Stimulated activated CD4-positive, alpha-beta T cell treated with anti-CD3 and anti-CD28 coated beads, Interleukin-12 subunit alpha, Interleukin-12 subunit beta, amount 100 ng/mL, for 4 hours (primary cell): ENCODE data around the gene EIF4E1B.

Experiments used
- DNase-seq: peaks from one replicate; pipeline ENCODE4 v3.0.0-alpha.2; 2020

The EIF4E1B gene

DNA sequence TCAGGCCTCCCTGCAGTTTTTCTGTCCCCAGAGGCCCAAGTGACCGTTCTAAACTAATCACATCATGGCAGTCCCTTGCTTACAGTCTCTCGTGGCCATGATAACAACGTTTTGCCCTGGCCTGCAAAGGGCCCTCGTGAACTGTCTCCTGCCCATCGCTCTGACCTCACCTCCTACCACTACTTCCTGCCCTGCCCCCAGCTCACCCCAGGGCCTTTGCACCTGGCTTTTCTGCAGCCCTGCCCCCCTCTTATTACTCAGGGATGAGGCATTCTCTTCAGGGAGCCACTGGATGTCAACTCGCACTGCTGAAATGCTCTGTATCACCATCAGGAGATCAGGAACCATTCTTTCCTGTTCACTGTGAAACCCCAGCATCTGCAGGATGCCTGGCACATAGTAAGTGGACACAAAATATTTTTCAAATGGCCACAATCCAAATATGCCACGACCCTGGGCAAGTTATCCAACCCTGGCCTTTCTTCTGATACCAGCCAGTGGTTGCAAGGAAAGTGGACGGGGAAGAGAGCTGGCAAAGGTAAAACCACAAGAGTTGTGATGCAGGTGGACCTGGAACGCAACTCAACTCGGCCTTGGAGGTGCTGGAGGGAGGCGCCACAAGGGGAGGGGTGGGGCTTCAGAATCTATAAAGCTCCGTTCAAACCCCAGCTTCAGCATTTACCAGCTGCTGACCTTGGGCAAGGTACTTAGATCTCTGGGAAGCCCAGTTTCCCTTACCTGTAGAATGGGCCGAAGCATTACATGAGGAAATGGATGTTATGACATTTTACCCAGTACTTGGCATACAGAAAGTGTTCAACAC is 1.9 kb upstream of the EIF4E1B start:
- no peak for DNase-seq

DNA sequence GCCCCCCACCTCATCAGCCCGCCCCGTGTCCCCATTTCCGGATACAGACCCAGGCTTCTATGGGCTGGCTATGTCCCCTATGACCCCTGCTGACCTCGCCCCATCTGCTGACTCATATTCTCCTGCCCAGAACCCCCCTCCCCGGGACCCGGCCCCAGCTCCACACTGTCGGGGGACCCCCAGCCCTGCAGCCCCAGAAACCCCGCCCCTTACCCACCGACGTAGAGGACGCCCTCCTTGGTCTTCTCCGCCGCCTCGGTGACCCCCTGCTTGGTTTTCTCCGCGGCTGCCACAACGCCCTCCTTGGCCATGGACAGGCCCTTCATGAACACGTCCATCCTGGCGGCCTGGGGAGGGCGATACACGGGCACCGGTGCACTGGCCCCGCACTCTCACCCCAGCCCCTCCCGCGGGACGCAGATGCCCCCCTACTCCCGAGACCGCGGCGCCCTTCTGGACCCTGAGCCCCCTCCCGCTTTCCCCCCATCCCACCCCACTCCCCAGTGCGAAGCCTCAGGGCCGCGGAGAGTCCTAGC is 1.1 kb upstream of the EIF4E1B start:
- DNase-seq: no peak

DNA sequence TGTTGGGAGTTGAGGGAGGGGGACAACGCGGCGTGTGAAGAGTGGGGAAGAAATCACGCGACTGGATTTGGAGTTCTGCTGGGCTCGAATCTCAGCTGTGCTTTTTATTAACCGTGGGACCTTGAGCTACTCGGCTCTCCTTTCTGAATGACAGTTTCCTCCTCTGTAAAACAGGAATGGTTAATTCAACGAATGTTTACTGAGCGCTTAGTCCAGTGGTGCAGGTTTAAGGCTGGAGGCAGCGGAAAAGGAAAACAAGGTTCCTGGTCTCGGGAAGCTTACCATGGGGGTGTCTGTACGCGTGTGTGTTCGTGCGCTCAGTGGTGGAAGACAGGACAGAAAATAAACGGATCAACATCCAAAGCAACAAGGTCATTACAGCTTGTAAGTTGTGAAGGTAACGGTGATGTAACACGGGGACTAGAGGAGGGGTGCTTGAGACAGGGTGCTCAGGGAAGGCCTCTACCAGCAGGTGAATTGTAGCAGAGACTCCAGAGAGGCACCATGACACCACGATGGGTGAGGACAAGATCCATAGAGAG is 277 bp downstream of the EIF4E1B start:
- no peak for DNase-seq

DNA sequence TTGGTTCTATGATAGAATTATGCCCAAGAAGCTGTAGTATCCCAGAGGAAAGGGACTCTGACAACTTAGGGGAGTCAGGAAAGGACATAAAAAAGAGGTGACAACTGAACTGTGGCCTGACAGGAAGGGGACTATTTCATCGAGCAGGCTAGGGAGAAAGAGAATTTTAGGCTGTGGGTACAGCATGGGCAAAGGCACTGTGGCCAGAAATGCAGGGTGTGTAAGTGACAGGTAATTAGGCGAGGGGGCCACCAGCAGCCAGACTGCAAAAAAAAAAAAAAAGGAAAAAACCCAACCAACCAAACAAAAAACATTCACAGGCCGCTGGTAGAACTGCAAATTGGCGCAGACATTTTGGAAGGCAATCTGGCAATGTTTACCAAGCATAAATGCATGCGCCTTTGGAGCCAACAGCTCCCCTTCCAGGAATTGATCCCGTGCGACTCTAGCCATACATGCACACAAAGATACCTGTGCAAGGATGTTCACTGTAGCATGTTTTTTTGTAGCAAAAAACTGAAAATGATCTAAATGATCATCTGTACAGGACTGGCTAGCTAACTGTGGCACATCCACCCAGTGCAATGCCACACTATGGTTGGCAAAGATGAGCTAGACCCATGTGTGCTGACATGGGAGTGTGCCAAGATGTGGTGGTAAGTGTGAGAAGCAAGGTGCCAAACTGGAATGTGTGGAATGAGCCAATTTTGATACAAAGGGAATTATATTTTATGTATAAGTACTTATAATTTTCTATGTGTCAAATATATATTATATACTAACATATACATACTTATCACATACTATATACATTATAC is 1.1 kb downstream of the EIF4E1B start:
- DNase-seq: no peak

DNA sequence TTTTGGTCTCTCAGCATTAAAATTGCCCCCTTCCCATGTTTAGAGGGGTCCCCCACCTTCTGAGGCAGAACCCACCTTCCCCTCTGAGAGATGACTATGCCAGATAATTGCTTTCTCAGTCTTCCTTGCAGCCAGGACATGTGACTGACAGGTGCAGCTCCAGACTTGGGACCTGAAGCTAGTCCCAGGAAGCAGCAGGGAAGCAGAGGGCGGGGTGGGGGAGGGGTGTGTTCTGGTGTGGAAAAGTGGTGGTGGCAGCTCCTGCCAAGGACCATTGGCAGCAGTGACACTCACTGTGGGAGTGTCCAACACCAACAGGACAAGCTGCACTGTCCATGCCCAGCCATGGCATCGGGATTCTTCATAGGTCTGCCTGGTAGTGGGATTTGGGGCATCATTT is 2.3 kb downstream of the EIF4E1B start:
- no peak for DNase-seq

DNA sequence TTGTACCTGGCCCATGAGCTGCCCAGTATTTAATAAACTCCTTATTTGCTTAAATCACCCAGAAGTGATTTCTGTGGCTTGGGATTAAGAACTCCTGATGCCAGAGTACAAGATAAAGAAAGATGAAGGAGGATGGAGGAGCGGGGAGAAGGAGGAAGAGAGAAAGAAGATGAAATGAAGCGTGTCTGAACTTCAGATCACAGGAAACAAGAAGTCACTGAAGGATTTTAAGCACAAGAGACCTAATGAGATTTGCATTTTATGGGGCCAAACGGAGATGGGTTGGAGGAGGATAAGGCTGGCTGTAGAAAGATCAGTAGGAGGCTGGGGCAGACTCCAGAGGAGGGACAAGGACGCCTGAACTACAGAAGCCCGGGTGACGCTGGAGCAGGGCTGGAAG is 3.1 kb downstream of the EIF4E1B start:
- DNase-seq: no peak

DNA sequence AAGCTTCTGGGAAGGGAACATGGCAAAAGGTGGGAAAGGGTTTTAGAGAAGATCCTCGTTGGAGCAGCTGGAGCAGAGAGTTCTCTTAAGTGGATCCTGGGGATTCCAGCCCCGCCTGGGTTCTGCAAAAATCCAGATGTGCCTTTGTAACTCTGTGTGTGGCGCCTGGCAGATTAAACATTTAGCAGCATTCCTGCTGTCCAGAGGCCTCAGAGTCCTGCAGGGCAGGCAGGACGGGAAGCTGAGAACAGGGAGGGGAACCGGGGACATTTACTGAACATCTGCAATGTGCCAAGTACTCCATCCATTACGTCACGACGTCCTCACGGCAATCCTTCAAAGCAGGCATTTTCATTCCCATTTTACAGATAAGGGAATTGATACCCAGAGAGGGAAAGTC is 6.0 kb downstream of the EIF4E1B start:
- no peak for DNase-seq

DNA sequence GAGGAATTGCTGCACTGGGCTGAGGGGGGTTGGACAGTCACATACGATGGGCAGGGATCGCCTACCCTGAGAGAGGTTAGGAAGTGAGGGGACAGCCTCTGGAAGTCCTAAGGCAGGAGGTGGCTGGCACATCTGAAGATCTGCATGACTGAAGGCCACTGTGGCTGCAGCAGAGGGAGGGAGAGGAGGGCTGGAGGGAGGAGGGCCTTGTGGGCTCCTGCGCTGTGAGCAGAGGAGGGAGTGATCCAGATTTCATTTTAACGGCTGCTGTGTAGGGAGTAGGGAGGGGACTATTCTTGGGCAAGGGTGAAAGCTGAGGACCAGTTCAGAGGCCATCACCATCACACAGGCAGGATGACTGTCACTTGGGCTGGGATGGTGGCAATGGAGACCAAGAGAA is 7.1 kb downstream of the EIF4E1B start:
- no peak for DNase-seq

DNA sequence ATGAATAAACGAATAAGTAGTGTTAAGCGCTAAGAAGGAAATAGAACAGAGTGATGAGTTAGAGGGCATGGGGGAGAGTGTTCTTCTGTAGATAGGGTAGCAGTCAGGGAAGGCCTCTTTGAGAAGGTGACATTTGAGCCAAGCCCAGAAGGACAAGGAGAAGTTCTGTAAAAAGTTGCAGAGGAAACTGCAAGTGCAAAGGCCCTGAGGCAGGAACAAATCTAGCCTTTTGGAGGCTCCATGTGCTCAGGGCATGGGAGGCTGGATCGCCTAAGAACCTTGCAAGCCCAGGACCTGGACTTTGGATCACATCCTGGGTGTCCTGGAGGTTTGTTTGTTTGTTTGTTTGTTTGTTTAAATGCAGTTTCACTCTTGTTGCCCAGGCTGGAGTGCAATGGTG is 8.0 kb downstream of the EIF4E1B start:
- no peak for DNase-seq

DNA sequence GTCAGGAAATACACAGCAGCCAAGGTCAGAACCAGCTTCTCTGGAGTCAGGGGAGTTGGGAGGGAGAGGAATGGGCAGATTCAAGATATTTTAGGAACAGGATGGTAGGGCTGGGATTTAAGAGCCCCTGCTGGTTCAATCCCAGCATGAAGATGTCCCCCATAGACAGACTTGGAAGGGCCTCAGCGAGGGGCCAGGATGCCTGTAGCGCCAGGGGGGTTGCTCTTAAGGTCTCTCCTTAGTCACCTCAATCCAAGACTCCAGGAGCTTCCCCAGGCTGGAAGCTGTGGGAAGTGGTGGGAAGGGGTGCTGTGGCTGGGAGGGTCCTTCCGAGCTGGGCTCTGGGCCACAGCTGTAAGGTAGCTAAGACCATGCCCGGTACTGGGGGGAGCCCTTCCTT is 8.7 kb downstream of the EIF4E1B start:
- DNase-seq: no peak

DNA sequence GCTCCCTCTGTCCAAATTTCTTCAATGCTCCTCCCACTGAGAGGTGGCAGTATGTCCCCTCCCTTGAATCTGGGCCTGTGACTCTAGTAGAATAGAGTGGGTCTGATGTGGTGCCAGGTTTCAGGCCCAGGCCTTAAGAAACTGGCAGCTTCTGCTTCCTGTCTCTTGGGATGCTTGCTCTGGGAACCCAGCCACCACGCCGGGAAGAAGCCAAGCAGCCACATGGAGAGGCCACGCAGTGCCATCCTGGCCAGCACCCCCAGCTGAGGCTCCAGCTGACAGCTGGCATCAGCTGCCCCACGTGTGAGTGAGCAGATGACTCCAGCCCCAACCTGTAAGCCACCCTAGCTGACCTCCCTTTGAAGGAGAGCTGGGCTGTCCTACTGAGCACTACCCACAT is 9.5 kb downstream of the EIF4E1B start:
- DNase-seq: no peak

DNA sequence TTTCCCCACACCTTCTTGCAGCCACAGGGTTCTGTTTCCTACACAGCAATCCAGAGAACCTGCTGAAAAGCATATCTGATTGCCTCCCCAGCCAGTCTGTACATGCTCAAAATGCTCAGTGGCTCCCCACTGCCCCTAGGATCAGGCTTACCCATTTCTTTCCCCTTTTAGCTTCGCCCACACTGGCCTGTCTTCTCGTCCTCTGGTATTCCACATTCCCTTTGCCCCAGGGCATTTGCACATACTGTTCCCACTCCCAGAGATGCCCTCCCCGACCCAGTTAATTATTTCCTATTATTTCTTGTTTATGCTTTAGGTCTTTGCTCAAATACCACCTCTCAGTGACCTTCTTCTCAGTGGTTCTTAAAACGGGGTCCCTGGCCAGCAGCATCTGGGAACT is 10.1 kb downstream of the EIF4E1B start:
- no peak for DNase-seq

DNA sequence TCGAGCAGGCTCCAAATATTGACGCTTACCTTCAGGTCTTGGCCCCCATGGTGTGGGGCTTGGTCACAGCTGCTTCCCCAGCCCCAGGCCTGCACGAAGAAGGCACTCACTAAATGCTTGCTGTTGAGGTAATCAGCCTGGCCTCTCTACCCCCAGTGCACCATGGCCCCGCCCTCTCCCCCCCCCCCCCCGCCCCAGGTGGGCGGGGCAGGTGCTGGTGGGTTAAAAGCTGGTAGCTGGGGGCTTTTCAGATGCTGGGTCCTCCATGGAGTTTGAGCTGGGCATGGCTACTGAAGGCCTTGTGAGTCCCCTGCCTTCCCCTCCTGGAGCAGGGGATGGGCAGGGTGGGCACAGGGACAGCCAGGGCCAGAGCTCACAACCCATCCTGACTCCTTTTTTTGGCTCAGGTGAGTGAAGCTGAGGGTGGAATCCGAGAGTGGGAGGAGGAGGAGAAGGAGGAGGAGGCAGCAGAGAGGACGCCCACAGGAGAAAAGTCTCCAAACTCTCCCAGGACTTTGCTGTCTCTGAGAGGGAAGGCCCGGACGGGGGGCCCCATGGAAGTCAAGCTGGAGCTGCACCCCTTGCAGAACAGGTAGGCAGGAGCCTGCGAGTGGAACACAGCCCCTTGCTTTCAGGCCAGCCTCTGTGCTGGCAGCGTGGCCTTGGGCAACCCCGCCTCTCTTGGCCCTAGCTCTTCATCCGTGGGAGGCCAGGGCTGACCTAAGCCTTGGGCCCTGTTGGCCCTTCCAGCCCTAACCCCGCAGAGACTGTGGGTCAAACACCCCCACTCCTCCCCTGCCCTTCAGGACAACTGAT is 12.4 kb downstream of the EIF4E1B start:
- no peak for DNase-seq

DNA sequence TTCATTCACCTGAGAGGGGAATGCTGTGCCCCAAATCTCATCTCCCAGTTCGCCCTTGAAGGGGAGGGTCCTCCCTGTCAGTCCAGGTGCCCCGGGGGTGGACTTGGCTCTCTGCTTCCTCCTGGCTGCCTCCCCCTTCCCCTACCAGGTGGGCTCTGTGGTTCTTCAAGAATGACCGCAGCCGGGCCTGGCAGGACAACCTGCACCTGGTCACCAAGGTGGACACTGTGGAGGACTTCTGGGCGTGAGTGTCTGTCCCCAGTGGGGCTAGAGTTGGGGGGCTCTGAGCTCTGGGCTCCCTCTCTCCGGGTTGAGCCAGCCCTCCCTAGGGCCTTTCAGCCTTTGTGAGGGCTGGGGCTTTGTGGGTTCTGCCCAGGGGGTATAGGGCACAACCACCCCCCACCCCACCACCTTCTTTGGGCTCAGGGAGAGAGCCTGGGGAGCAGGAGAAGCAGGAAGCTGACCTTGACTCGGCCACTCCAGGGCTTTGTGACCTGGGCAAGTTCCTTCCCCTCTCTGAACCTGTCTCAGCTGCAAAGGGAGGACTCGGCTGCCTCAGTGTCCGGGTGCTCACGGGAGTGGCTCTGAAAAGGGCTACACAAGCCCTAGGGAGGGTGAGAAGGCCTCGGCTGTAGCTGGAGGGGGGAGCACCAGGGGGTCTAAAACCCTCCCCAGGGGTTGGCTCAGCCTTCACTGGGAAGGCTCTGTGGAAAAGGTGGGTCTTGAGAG is 13.2 kb downstream of the EIF4E1B start:
- no peak for DNase-seq

DNA sequence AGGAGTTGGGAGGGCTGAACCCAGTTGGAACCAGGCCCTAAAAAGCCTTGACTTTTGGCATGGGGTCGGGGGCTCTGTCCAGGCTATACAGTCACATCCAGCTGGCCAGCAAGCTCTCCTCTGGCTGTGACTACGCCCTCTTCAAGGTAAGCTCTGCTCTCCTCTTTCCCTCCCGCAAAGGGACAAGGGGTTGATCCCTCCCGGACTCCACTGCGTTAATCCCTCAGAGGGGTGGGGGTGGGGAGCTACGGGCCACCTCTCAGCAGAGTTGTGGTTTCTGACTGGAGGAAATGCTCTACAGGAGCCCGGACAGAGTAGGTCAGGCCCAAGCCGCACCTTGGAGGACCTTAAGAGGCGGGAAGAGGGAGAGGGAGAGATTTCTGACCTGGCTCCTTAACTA is 13.8 kb downstream of the EIF4E1B start:
- no peak for DNase-seq

DNA sequence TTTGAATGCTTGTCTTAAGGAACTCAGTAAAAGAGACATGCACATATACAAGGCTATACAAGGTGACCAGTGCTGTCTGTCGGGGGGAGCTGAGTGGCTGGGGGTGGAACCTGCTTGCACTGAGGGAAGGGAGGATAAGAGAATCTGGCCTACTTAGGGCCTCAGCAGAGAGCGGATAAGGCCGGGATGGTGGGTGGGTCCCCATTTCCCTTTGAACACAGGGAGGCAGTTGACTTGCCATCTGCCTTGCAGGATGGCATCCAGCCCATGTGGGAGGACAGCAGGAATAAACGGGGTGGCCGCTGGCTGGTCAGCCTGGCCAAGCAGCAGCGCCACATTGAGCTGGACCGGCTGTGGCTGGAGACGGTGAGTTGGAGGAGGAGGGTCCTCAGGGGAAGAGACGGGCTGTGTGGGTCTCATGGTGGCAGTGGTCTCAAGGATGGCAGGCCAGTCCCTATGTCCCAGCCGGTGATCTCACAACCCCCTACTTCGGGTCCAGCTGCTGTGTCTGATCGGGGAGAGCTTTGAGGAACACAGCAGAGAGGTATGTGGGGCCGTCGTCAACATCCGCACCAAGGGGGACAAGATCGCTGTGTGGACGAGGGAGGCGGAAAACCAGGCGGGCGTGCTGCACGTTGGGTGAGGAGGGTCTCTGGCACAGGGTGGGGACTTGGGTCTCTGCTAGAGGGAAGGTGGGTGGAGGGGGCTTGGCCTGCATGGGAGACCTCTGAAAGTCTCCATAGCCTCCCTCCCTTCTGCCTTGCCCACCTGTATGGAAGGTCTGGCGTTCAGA is 14.6 kb downstream of the EIF4E1B start:
- DNase-seq: no peak

DNA sequence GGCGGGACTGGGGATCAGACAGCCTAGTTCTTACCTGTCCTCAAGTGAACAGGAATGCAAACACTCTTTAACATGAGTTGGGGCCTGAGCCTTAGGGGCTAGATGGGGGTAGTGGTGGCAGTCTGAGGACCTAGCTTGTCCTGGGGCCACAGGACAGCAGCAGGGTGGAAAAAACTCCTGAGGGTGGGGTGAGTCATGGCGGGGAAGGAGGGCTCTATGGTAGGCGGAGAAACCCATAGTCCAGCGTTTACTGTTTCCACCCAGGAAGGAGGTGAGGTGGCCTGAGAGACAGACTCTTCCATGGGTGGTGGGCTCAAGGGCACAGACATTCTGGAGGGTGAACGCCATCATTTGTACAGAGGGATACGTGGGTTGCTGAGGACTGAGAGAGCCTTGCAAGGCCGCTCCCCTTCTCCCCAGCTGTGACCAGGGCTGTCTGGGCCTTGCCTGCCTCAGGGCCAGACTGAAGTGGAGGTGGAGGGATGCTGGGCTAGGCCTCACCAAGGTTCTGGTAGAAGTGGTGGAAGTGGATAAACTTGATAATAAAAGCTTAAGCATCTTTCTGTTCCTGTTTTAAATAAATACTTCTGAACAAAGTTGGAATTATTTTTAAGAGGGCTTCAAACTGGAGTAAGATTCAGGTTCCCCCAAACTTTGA is 15.7 kb downstream of the EIF4E1B start:
- no peak for DNase-seq

DNA sequence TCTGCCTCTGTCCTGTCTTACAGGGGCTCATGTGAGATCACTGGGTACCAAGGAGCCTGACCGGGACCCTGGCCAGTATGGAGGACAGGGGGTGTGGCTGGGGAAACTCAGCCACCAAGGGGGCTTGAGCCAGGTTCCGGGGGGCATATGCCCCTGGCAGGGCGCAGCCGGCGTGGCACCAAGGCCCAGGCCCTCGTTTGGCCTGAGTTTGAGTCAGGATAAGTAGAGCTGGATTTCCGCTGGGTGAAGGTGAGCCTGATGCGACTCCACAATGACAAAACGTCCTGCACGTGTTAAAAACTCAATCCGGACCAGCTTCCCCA is 16.2 kb downstream of the EIF4E1B start:
- DNase-seq: no peak

DNA sequence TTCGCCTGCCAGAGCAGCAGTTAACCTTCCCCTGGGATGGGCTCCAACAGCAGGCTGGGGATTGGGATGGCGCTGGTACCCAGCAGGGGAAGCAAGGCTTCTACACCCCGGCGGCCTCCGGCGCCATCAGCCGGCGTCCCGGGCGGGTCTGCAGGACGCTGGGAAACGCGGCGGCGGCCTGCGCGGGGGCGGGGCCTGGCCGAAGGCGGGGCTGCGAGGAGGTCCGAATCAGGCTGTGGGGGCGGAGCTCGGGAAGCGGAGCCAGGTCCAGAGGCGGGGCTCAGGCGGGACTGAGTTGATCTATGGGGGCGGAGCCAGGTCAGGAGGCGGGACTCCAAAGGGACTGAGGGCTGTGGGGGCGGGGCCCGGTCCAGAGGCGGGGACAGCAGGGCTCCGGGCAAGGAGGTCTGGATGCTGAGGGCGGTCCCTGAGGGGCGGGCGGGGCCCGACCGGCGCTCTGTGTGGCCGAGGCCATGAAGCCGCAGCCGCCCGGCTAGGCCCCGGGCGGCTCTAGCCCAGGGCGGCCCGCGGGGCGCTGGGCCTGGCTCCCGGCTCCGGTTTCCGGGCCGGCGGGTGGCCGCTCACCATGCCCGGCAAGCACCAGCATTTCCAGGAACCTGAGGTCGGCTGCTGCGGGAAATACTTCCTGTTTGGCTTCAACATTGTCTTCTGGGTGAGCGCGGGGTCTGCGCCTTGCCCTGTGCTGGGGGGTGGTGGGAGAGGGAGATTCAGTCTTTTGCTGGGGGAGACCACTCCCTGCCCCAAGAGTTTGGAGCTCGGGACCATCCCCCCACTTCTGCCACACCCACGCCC is 16.8 kb downstream of the EIF4E1B start, which contains the start of gene TSPAN17:
TSS of gene TSPAN17 (plus strand) at position 455 of the 813 bp plus-strand sequence. CDS start at position 587, 132 bp downstream.
- peak; percentile 99 for DNase-seq
